GM19043 (cell line): Measurements from ENCODE around the gene FCN1.

ENCODE experiments used
- ATAC-seq: cut with Tn5 transposase; IDR thresholded peaks from one replicate; pipeline ENCODE4 v1.9.1; 2021; ENCODE audit warnings: low read depth; ENCODE audit not compliant: unreplicated experiment

The FCN1 gene

DNA sequence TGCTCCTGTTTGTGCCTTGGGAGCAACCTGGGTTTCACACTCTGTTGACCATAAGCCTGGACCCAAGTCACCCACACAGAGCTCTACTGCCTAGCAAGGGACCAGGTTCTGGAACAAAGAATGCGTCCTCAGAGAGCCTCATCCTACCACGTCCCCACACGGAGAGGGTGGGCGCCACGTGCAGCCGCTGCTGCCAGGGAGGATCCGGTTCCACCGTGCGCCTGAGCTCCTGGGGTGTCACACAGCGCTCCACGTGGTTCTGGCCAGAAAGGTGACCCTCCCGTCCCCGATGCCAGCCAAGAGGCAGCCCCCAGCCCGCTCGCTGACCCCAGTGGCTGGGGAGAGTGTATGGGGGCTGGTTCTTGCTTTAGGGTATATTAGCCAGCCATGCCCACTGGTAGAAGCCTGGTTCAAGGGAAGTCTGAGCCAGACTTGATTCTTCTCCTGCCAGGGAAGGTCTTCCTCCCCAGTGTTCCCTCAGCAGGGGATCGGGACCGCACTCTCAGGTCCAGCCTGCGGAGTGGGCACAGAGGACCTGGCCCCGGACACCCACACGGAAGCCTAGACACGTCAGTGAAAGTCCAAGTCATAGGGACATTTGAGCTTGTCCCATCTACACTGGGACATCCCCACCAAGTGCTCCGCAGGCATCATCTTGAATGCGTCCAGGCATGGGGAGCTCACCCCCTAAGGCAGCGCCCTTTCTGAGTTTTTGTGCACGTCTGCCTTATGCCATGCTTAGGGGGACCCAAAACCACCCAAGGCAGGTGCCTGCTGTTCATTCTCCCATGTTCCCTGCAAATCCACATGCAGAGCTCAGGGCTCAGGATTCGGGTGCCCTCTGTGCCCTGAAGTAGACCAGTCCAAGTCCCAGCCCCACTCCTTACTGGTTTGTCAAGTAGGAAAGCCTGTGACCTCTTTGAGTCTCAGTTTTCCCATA lies 2.4 kb downstream of the FCN1 start:
- ATAC-seq = no peak

DNA sequence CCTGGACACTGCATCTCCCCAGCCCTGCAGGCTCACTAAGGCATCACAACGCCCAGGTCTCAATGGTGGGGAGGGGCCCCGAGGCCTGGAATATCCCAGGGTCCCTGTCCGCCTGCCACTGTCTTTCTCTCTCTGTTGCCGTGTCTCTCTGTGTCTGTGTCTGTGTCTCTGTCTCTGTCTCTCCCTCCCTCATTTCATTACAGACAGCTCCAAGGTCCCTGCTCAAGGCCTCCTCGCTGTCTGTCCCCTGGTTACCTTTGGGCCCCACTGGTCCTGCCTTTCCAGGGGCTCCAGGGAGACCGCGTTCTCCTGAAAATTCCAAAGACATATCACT lies 3.2 kb downstream of the FCN1 start:
- no peak for ATAC-seq

DNA sequence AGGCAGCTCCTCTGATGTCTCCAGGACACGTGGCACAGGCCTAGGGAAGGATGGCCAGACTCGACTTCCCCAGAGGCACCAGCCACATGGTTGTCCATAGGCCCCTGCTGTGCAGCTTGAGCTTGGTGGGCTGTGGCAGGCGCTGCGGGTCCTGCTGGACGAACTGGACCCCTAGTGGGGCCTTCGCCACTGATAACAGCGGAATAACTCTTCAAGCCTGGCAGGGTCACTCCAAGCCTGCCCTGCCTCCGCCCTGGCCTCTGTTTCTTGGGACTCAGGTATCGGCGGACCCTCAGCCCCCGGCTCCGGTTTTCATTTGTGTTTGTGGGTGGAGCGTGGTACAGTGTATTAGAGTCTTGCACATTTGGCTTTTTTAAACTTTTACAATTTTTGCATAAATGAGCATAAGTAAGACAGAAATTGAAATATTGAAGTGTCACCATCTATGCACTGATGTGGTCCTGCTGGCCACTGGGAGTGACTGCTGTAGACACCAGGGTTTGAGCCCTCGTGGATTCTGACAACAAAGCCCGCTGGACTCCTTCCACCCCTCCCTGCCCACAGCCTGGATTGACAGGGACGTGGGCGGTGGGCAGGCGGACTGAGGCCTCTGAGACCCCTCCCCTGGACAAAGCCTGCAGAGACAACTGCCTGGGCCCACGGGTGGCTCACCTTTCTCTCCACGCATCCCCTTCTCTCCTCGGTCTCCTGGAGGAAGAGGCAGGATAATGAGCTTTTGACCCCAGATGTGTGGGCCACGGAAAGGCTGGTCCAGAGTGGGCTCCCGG lies 3.8 kb downstream of the FCN1 start:
- ATAC-seq = no peak

DNA sequence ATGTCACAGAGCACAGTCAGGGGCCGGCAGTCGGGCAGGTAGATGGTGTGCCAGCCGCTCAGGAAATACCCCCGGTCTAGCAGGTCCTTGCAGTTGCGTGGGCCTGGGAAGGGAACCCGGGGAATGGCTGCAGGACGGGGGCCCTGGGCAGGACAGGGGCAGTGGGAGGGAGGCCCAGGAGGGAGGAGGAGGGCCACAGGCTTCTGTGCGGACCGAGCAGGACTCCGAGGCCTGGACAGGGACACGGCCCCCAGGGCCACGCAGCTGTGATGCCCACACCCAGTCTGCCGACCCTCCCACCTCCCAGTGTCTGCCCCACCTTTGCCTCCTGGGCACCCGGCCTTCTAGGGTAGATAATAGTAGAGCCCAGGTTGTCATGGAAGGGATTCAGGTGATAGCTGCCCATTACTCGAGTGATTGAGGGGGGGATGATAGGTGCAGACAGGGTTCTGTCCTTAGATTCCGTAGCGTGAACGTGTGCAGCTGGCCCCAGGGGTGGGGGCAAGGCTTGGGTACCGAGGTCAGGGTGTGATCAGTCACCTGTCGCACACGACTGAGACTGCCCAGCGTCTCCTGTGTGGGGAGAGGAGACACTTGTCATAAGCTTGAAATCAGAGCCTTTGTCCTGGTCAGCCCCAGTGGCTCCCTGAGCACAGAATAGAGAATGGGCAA lies 4.5 kb downstream of the FCN1 start:
- ATAC-seq = no peak

DNA sequence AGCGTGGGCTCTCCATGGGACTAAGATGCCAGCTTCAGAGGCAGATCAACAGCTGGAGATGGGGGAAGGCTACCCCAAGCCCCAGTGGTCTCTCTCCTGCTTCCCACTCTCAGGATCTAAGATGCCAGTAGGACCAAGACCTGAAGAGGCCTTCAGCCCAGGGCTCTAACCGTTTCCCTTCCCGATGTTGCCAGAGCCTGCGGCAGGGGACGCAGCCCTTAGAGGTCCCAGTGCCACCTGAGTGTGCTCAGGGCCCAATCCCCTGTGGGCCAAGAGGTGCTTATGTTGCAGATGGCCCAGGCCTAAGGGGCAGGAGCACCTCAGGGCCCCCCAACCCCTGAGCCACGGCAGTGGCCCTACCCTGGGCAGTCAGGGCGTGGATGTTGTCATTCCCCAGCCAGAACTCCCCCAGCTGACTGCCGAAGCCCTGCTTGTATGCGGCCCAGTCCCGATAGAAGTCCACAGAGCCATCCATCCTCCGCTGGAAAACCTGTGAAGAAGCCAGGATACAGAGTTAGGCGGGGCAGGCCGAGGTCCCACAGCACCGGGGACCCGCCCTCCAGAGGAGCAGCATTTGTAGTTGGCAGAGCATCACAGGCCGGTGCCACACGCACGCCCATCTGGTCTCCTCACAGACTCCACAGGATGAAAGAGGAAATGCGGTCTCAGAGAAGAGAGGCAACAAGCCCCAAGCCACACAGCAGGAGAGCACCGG lies 5.4 kb downstream of the FCN1 start:
- ATAC-seq = no peak

DNA sequence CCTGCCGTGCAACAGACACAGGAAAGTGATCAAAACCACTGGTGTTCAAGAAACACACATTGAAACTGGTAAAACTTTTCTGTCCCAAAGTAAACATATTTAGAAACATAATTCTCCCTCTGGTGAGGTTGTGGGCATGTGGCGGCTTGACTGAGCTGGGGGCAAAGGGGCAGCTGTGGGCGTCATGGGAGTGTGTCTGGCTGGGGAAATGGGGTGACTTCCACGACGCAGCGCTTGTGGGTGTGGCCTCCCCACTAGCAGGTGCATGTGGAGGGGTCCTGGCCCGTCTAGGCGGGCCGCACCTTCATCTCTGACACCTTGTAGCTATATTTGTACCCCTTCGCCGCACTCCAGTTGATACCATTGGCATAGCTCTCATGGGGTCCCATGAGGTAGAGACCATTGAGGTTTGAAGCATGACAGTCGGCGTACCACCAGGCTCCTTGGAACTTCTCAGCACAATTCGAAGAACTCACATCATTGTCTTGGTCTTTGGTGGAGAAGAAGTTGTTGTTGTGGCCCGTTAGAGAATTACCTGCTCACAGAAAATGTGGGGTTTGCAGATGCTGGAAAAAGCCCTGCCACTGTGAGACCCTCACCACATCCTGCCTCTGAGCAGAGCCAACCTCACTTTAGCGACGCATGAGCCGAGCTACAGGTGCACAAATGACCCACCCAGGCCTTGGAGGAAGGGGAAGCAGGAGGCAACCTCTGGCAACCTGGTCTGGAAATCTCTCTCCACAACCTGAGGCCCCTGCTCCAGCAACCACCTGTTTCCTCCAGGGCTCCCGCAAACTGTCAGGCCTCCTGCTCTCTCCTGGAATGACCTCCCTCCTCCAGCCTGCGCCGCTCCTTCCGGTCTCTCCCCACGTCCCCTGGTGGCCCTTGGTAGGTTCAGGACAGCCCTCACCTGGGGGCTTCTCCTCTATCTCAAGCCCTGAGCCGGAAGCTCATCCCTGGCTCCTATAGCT lies 7.9 kb downstream of the FCN1 start:
- ATAC-seq = no peak

DNA sequence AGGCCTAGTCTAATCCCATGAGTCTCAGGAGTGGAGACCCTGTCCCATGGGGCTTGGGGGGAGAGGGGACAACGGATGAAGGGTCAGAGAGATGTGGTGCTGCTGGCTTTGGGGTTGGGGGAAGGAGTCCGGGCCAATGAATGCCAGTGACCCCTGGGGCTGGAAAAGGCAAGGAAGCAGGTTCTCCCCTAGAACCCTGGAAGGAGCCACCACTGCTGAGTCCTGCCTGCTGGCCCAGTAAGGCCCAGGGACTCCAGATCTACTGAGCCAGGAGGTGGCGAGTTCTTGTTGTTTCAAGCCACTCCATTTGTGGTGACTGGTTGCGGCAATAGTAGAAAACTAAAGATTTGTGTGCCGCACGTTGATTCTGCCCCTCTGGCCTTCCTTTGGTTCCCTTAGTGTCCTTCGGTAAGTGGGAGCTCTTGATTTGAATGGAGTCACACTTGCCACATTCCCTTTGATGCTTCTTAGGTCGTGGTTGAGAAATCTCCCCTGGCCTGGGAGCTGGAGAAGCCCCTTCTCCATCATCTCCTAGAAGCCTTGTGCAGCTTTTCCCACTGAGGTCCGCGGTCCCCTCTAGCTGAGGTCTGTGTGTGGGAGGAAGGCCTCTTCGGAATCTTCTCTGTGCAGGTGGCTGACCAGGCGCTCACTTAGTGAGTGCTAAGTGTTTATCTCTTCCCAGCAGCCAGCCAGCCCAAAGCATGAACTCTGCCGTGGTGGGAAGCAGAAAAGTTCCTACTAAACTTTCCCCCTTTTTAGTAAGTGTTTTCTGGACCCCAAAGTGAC lies 9.0 kb downstream of the FCN1 start:
- ATAC-seq = no peak

DNA sequence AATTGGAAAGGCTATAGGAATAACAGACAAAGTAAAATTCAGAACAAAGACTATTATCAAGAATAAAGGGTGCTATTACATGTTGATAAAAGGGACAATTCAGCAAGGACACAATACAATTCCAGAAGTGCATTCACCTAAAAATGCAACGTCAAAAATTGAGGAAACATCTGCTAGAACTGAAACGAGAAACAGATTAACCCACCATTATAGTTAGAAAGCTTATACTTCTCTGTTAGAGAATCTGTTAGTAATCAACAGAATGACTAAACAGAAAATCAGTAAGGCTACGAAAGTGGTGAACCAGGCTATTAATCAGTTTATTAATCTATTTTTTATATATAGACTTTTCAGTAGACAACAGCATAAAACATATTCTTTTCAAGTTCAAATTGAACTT lies 14.8 kb downstream of the FCN1 start:
- ATAC-seq = no peak

DNA sequence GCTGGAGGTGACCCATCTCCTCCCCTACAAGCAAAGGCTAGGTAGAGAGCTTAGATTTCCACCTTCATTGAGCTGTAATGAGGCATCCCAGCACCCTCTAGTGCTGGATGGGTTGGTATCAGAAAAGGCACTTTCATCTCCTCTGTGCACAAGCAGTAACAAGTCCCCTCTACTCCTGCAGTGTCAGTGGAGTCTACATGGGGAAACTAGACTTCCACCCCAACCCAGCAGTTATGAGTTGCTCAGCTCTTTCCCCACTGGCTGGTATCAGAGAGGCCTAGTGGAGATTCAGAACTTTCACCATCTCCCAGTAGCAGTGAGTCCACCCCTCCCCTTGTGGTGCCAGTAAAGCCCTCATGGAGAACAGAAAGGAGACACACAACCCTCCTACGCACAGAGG lies 17.9 kb downstream of the FCN1 start:
- no peak for ATAC-seq

DNA sequence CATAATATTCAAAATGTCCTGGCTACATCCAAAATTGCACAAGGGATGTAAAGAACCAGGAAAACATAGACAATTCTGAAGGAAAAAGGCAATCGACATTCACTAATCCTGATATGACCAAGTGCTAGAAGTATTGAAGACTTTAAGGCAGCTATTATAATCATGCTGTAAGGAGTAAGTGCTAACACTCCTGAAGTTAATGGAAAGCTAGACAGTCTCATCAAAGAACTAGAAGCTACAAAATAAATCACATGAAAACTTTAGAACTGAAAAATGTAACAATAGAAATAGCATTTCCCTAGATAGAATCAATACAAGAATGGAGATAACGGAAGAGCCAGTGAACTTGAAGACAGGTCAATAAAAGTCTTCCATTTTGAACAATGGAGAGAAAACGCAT lies 18.5 kb downstream of the FCN1 start:
- no peak for ATAC-seq

DNA sequence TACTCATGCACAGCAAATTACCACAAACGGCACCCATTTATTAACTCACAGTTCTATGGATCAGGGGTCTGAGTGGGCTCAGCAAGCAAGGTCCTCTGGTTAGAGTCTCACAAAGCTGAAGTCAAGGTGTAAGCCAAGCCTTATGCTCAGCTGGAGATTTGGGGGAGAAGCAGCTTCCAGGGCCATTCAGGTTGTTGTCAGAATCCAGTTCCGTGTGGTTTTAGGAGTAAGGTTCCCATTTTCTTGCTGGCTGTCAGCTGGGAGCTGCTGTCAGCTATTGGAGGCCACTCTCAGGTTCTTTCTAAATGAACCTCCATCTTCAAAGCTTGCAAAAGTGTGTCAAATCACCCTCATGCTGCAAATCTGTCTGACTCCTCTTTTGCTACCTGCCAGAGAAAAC lies 19.4 kb downstream of the FCN1 start:
- ATAC-seq = no peak

DNA sequence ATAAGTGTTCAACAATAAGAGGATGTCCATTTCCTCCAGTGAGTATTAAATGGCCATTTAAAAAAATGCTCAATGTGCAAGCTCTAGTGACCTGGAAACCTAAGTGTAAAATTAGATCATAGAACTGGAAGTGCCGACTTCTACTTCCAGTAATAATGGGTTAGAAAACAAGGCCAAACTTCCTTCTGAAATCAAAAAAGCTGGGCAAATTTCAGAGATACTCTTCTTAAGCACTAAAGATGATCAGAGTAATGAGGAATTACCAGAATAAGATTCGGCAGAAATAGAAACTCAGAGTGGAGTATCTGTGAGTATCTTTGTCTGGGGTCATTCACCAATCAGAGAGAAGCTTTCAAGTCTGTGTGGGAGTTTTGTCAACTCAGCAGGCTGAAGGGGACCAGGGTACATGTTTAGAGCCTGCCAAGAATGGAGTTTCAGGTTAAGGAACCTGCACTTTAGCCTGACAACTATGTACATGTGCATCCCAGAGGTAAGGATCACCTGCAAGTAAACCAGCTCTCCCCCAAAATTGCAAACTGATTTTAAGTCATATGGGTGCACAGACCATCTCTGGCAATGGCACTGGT lies 20.0 kb downstream of the FCN1 start:
- ATAC-seq = no peak

DNA sequence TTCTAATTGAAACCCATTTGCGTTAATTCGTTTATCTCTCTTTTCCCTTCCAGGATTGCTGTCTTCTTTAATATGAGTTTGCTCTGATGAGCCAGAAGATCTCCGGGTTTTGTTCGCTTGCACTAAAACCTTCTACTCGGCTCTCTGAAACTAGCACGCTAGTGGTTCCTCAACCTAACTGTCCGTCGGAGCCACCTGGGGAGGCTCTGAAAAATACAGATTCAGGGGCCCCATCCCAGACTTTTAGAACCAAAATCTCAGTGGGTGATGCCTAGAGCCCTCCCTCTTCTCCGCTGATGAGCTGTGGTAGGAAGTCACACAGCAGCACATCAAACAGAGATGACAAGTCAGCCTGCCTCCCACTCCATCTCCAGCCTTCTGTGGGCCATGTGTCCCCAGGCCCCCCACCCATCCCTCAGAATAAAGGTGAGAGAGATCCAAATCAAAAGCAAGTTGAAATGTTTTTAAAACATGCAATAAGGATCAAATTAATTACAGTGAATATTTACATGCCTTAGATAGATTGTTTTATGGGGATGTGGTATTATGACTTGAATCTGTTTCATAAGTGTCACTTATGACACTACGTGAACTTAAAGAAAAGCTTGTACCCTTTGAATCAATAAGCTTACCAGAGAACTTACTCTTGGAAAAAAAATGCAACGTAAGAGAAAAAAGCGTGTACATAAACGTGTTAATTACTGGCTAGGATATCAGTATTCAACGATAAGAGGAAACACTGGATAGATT lies 20.7 kb downstream of the FCN1 start:
- no peak for ATAC-seq

DNA sequence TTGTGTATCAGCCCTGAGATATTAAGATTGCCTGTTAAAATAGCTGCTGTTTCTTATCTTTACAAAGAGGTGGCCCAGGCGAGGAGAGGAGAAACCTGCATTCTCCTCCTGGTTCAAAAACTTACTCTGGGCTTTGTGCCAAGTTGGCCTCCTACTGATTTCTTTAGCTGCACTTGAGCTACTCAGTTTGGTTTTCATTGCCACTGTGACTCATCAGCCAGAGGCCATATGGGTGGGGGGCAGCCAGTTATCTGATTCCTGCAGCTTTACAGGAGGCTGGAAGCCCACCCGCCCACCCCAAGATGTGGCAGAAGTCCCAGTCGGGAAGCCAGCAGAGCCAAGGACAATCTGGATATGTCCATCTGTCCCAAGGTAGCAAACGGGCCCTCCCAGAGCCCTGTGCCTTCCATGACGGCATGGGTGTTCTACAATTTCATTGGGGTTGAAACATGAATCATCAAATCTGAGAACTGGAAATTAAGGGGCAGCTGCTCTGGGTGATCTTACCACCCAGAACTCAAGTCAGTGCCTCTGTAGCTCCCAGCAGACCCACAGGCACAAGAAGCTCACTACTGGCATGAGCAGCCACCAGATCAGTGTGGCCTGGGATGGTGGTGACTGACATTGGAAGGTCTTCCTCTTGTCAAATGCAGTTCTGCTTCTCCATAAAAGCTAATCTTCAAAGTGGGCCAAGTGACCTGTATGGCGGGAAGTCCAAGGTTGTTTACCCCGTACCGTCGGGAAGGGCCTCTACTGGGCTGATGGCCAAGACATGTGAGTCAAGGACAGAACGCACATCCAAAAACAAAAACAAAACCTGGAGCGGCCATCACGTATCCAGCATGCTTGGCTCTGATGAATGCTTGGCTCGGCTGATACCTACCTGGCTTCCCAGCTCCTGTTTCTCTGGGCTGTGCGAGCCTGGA lies 21.5 kb downstream of the FCN1 start:
- ATAC-seq = no peak

DNA sequence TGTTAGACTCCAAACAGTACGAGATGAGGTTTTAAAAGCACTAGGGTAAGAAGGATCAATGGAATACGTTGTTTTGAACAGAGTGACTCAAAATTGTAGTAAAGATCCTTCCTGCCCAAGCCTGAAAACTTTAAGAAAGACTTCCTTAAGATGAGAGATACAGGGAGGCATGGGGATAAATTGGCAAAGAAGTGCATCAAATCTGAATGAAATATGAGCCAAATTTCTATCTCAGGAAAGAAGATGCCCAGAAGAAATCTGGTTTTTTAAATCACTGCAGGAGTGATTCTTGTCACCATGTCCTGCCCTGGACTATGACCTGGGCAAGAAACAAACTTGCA lies 22.2 kb downstream of the FCN1 start:
- ATAC-seq = no peak

DNA sequence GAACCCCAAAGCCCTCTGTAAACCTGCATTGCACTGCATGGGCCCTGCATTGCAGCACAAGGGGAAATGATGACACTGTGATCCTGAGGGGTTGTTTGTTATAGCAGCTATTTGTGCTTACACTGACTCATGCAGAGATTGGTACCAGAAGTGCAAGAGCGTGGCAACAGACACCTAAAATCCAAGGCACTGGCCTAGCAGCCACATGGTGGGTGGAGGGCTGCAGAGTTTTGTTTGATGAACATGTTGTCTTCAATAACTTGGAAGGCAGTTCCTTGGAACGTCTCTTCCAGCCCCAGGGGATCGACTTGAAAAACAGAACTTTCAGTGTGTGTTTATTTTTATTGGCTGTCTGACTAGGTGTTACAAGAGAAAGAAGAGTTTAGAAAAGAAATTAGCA lies 22.6 kb downstream of the FCN1 start:
- ATAC-seq = no peak
